ENCODE data around the gene SLCO2A1.

GRCh38 chr3:134001251-134001650, 28.5 kb downstream of the SLCO2A1 start:
- TF ChIP-seq SUZ12 (IDR thresholded peaks at IDR 0.05; ENCODE audit: extremely low read depth, insufficient read depth, insufficient read length), result no peak
- no peak for TF ChIP-seq YY1 (IDR thresholded peaks at IDR 0.05; ENCODE audit: insufficient read depth, insufficient read length)
- TF ChIP-seq ZNF274 (IDR thresholded peaks at IDR 0.05; ENCODE audit: low read depth, low read length), result no peak

Measured in NT2/D1 (cell line).